ENCODE results near the gene PCGF3.

Gene PCGF3, protein sequence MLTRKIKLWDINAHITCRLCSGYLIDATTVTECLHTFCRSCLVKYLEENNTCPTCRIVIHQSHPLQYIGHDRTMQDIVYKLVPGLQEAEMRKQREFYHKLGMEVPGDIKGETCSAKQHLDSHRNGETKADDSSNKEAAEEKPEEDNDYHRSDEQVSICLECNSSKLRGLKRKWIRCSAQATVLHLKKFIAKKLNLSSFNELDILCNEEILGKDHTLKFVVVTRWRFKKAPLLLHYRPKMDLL

GRCh38 chr4:705278-706082, at the start of gene PCGF3:
TSS of gene PCGF3 (plus strand) at chr4:705832. CDS start at chr4:733681, 27,849 bp downstream.
- peak; percentile 93 to 95 for DNase-seq (ENCODE audit: extremely low read depth in 1 of 2, low read depth in 1 of 2)

- no peak for DNase-seq (ENCODE audit: extremely low read depth in 1 of 2, low read depth in 1 of 2)
Measured at GRCh38 chr4:656436-657337, 48.9 kb upstream of the PCGF3 start.

DNA sequence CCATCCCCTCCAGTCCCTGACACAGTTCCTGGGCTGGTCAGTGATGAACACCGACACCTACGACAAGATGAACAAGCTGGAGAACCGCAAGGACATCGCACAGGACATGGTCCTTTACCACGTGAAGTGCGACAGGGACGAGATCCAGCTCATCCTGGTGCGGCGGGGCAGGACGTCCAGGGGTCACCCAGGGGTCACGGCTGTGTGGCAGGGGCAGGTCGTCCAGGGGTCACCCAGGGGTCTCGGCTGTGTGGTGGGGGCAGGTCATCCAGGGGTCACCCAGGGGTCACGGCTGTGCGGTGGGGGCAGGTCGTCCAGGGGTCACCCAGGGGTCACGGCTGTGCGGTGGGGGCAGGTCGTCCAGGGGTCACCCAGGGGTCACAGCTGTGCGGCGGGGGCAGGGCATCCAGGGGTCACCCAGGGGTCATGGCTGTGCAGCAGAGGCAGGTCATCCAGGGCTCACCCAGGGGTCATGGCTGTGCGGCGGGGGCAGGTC, 48.2 kb upstream of the PCGF3 start:
- no peak for DNase-seq (ENCODE audit: extremely low read depth in 1 of 2, low read depth in 1 of 2)

DNA sequence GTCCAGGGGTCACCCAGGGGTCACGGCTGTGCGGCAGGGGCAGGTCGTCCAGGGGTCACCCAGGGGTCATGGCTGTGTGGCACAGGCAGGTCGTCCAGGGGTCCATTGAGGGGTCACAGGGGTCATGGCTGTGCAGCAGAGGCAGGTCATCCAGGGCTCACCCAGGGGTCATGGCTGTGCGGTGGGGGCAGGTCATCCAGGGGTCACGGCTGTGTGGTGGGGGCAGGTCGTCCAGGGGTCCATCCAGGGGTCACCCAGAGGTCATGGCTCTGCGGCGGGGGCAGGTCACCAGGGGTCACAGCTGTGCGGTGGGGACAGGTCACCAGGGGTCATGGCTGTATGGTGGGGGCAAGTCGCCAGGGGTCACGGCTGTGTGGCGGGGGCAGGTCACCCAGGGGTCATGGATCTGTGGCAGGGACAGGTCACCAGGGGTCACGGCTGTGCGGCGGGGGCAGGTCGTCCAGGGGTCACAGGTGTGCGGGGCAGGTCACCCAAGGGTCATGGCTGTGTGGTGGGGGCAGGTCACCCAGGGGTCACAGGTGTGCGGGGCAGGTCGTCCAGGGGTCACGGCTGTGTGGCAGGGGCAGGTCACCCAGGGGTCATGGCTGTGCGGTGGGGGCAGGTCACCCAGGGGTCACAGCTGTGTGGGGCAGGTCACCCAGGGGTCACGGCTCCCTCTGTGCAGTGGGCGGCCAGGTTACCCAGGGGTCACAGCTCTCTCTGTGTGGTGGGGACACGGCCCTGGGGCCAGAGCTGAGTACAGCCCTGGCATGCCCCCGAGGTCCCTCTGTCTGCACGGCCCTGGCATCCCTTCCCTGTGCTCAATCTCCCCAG, 47.6 kb upstream of the PCGF3 start:
- DNase-seq (ENCODE audit: extremely low read depth in 1 of 2, low read depth in 1 of 2) = no peak

DNA sequence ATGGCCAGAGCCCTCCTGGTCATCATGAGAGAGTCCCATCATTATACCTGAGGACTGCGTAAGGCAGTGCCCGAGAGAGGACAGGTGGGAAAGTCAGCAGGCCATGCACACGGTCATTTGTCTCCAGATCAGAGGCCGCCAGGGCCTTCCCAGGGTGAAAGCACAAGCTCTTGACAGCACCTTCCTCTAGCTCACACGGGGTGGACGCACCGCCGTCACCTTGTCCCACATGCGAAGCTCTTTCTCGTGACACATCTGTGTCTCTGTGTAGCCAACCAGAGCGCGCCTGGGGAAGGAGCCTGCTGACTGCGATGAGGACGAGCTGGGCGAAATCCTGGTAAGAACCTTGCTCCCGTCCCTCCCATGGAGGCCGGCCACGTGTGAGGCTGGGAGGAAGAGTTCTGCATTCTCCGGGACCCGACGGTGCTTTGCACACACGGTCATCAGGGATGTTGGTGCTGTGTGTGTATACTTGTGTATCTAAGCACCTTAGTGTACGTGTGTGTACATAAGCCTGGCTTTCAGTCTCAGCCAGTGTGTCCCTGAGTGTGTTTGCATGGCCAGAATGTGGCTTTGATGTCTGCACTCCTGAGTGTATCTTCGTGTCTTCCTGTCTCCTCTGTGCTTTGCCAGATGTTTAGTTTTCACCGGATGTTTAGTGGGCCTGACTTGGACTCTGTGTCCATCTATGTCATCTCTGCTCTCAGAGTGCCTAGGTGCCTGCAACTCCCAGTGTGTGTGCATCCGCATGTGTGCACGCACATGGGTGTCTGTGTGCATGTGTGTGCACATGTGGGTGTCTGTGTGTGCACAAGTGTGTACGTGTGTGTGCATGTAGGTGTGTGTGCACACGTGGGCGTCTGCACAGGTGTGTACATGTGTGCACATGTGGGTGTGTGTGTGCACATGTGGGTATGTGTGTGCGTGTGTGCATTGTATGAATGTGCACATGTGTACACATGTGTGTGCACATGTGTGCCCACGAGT, 46.7 kb upstream of the PCGF3 start:
- DNase-seq (ENCODE audit: extremely low read depth in 1 of 2, low read depth in 1 of 2) = no peak

DNA sequence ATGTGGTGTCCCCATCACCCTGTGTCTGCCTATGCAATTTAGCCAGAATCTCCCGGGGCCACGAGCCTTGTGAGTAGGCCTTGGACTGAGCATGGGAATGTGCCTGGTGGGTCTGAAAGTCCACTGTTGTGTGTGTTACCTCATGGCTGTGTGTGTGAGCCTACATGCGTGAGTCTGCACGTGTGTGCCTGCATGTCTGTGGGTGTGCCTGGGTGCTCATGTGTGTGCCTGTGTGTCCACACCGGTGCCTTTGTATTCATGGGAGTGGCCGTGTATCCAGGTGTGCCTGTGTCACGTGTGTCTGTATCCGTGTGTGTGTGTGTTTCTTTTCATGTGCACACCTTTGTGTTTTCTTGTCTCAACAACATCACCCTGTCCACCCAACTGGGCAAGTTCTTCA, 45.8 kb upstream of the PCGF3 start:
- DNase-seq (ENCODE audit: extremely low read depth in 1 of 2, low read depth in 1 of 2) = no peak

GRCh38 chr4:660401-660800, 45.2 kb upstream of the PCGF3 start:
- DNase-seq (ENCODE audit: extremely low read depth in 1 of 2, low read depth in 1 of 2) = no peak

DNA sequence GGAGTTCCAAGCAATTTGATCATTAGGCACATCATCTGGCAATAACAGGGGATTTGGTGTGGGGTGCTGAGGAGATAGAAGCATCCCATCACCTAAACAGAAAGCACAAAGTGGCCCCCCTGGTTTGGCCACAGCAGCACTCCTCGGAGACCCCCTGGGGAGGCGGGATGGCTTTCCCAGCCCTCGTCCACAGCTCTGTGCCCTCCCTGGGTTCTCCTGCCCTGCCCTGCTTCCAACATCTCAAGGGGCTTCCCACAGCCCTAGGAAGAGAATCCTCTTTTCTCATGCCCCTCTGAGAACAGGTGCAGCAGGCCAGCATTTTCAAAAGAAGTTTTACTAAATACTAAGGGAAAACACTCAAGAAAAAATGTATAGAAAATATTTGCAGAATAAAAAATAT, 44.4 kb upstream of the PCGF3 start:
- DNase-seq (ENCODE audit: extremely low read depth in 1 of 2, low read depth in 1 of 2) = no peak

DNA sequence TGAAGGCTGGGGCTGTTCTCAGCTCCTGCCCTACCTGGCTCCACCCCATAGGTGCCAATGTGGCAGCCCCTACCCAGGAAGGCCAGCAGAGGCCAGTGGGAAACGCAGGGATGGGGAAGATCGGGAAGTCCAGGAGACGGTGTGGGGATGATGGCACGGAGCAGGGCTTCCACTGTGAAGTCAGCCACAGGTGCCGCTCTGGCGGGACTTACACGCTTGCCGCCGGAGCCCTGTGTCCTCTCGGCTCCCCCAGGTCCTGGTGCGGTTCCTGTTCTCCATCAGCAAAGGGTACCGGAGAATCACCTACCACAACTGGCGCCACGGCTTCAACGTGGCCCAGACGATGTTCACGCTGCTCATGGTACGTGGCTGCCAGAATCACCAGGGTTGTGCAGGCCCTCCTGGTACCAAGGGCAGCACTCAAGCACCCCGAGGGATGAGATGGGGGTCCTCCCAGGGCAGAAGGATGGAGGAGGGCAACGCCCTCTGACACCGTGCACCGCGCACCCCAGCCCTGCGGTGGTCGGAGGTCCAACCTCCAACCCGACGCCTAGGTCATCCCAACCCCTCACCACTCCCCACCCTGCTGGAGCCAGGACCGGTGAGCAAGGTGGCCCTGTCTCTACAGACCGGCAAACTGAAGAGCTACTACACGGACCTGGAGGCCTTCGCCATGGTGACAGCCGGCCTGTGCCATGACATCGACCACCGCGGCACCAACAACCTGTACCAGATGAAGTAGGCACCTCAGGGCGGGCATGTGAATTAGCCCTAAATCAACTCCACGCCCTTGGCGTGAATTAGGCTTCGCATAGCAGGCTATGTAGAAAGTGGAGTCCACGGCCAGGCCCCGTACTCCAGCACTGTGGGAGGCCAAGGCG, 43.5 kb upstream of the PCGF3 start:
- no peak for DNase-seq (ENCODE audit: extremely low read depth in 1 of 2, low read depth in 1 of 2)

DNA sequence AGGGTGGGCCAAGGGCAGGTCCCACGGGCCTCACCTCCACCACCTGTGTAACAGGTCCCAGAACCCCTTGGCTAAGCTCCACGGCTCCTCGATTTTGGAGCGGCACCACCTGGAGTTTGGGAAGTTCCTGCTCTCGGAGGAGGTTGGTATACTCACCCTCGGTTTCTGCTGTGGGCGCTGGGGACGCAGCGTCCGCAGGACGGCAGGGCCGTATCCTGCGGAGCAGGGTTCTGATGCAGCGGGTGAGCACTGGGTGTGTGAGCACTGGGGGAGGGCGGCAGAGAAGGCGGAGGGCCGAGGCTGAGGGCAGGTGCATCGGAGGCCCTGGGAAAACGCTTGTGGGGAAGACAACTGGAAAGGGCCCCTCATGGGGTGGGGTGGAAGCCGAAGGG, 42.6 kb upstream of the PCGF3 start:
- no peak for DNase-seq (ENCODE audit: extremely low read depth in 1 of 2, low read depth in 1 of 2)

GRCh38 chr4:663438-664428, 41.9 kb upstream of the PCGF3 start:
- peak; percentile 60 to 68 for DNase-seq (ENCODE audit: extremely low read depth in 1 of 2, low read depth in 1 of 2)

GRCh38 chr4:664713-665231, 40.9 kb upstream of the PCGF3 start:
- no peak for DNase-seq (ENCODE audit: extremely low read depth in 1 of 2, low read depth in 1 of 2)

DNA sequence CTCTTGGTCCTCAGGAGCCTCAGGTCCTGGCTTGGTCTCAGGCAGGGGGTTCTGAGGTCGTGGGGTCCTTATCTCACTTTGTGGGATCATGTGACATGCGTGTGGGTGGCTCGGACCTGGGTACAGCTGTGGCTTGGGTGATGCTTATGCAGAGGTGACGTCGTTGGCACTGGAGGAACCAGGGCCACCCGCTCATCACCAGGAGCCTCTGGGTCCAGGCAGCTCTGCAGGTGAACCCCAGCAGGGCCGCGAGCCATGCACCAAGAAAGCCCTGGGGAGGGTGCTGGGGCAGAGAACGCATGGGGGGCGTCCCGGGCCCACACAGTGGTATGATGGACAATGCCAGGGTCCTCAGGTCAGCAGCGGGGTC, 40.3 kb upstream of the PCGF3 start:
- no peak for DNase-seq (ENCODE audit: extremely low read depth in 1 of 2, low read depth in 1 of 2)

- DNase-seq (ENCODE audit: extremely low read depth in 1 of 2, low read depth in 1 of 2) = no peak
Measured at GRCh38 chr4:665751-666435, 39.7 kb upstream of the PCGF3 start.

DNA sequence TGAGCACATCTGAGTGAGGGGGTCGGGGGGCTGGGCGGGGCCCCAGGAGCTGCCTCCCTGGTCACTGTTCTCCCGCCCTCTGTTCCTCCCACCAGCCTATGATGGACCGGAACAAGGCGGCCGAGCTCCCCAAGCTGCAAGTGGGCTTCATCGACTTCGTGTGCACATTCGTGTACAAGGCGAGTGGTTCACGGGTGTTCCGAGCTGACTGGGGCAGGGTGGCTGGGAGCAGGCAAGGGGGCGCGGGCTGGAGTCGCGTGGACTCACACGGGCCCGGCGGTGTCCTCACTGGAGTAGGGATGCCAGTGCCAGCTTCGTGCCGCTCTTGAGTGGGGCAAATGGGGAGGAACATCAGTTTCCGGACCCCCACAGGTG, 39.2 kb upstream of the PCGF3 start:
- DNase-seq (ENCODE audit: extremely low read depth in 1 of 2, low read depth in 1 of 2) = no peak

DNA sequence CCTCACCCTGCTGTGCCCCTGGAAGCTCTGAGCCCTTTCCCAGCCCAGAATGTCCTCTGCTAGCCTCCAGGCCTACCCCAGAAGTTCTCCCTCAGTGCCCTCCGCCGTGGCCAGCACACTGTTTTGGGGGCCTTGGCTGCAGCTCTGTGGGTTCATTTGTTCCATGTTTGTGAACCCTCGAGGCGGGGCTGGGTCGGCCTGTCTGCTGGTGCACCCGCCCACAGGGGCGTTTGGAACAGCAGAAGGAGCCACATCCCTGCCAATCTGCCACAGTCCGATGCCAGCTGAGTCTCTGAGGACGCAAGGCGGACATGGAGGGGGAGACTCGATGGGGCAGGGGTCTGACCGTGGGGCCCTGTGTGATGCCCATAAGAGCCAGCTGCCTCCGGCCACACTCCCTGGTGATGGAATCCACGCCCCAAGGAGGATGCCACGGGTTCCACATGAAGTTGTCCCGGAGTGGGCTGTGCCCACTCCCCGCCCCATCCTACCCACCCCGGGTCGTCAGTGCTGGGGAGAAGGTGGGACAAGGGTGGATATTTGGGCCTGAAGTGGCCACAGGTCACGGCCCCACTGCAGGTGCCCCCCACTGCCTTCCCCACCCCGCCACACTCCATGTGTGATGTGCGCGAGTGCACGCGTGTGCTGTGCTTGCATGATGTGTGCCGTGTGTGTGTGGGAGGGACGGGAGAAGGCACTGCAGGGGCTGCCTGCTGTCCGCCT, 38.6 kb upstream of the PCGF3 start:
- no peak for DNase-seq (ENCODE audit: extremely low read depth in 1 of 2, low read depth in 1 of 2)
